Stimulated activated naive B cell treated with anti-CD40 and anti-IgM and Interleukin-4, amounts not matched to agents 10 μg/mL and 1 μg/mL and 100 μg/mL, for 72 hours (primary cell): ENCODE results near the gene CYTH1.

ENCODE experiments used
- ATAC-seq, 2 donors: fragments of 150-1000 bp; cut with Tn5 transposase; replicated peaks; 2 replicates each; pipeline ENCODE4 v1.10.0; 2021; ENCODE audit warnings: moderate library complexity in 1 of 2
- DNase-seq: peaks from one replicate; pipeline ENCODE4 v3.0.0; 2021
- H3K27ac Mint-ChIP-seq: one replicate; pipeline ENCODE4 v1.8.0; 2022; ENCODE audit warnings: mild to moderate bottlenecking, mixed read lengths
- H3K27me3 Mint-ChIP-seq, 2 donors: one replicate each; pipeline ENCODE4 v1.8.0; 2022; ENCODE audit warnings: mixed read lengths in 2 of 2
- H3K36me3 Mint-ChIP-seq, 2 donors: one replicate each; pipeline ENCODE4 v1.8.0; 2022; ENCODE audit warnings: mixed read lengths in 2 of 2, mild to moderate bottlenecking in 1 of 2
- H3K4me1 Mint-ChIP-seq, 2 donors: one replicate each; pipeline ENCODE4 v1.8.0; 2022; ENCODE audit warnings: mixed read lengths in 2 of 2, mild to moderate bottlenecking in 1 of 2
- H3K4me3 Mint-ChIP-seq, 2 donors: one replicate each; pipeline ENCODE4 v1.8.0; 2022; ENCODE audit warnings: mild to moderate bottlenecking in 2 of 2, mixed read lengths in 2 of 2, moderate library complexity in 1 of 2
- H3K9me3 Mint-ChIP-seq, 2 donors: one replicate each; pipeline ENCODE4 v1.8.0; 2022; ENCODE audit warnings: mixed read lengths in 2 of 2, mild to moderate bottlenecking in 1 of 2

CYTH1 gene

GRCh38 chr17:78652024-78652423 is 130.0 kb downstream of the CYTH1 start:
- Mint-ChIP-seq H3K27ac (no peak overlapping the region), H3K27me3 (no peaks in the 10 kb centered on the region), H3K4me3 (no peak overlapping the region), H3K36me3 (peaks cover 11 to 15% of the 10 kb centered on the region in 2 donors), H3K4me1 (peaks cover 2 to 4% of the 10 kb centered on the region in 2 donors), H3K9me3 (peaks cover 7 to 10% of the 10 kb centered on the region in 2 donors)
- ATAC-seq (no peak), DNase-seq (no peak)

- DNase-seq (no peak), ATAC-seq (no peak)
- peaks cover 11 to 16% of the 10 kb centered on the region in 2 donors for H3K36me3 Mint-ChIP-seq
- no peaks in the 10 kb centered on the region for H3K27me3 Mint-ChIP-seq
- H3K9me3 Mint-ChIP-seq: peaks cover 7 to 10% of the 10 kb centered on the region in 2 donors
- H3K27ac Mint-ChIP-seq: no peak overlapping the region
- peaks cover 2 to 9% of the 10 kb centered on the region in 2 donors for H3K4me1 Mint-ChIP-seq
- no peak overlapping the region for H3K4me3 Mint-ChIP-seq
These were observed 130.5 kb downstream of the CYTH1 start for GRCh38 chr17:78651554-78651953.

GRCh38 chr17:78650093-78650715 is 131.9 kb downstream of the CYTH1 start:
- no peak for ATAC-seq
- Mint-ChIP-seq H3K27me3 (peaks cover 4 to 6% of the 10 kb centered on the region in 2 donors), H3K4me1 (peaks cover 7 to 19% of the 10 kb centered on the region in 2 donors), H3K4me3 (no peak overlapping the region), H3K9me3 (peaks cover 10 to 11% of the 10 kb centered on the region in 2 donors), H3K36me3 (peaks cover 16 to 22% of the 10 kb centered on the region in 2 donors), H3K27ac (no peak overlapping the region)
- no peak for DNase-seq

- no peak for DNase-seq
- H3K36me3 Mint-ChIP-seq: peaks cover 19 to 22% of the 10 kb centered on the region in 2 donors
- H3K4me1 Mint-ChIP-seq: peaks cover 7 to 19% of the 10 kb centered on the region in 2 donors
- no peak overlapping the region for H3K4me3 Mint-ChIP-seq
- no peak for ATAC-seq
- no peak overlapping the region for H3K27ac Mint-ChIP-seq
- peaks cover 4 to 6% of the 10 kb centered on the region in 2 donors for H3K27me3 Mint-ChIP-seq
- peaks cover 10 to 11% of the 10 kb centered on the region in 2 donors for H3K9me3 Mint-ChIP-seq
These were observed 133.8 kb downstream of the CYTH1 start for GRCh38 chr17:78648293-78648692.

- DNase-seq: no peak
- no peak for ATAC-seq
- H3K4me1 Mint-ChIP-seq: peaks cover 7 to 19% of the 10 kb centered on the region in 2 donors
- peaks cover 19 to 22% of the 10 kb centered on the region in 2 donors for H3K36me3 Mint-ChIP-seq
- H3K4me3 Mint-ChIP-seq: no peak overlapping the region
- peaks cover 4 to 6% of the 10 kb centered on the region in 2 donors for H3K27me3 Mint-ChIP-seq
- peaks cover 10 to 11% of the 10 kb centered on the region in 2 donors for H3K9me3 Mint-ChIP-seq
- H3K27ac Mint-ChIP-seq: peak overlapping the region; percentile 37
These were observed 135.0 kb downstream of the CYTH1 start for GRCh38 chr17:78647032-78647431.

GRCh38 chr17:78645421-78646295 is 136.4 kb downstream of the CYTH1 start:
- Mint-ChIP-seq H3K4me1 (peaks cover 7 to 19% of the 10 kb centered on the region in 2 donors), H3K27ac (peak overlapping the region; percentile 93), H3K4me3 (peak overlapping the region; percentile 66 to 70), H3K9me3 (peaks cover 10 to 11% of the 10 kb centered on the region in 2 donors), H3K36me3 (peaks cover 19 to 22% of the 10 kb centered on the region in 2 donors), H3K27me3 (peaks cover 4 to 6% of the 10 kb centered on the region in 2 donors)
- DNase-seq (peak; percentile 55), ATAC-seq (peak; percentile 88 to 93)

GRCh38 chr17:78644931-78645351 is 137.1 kb downstream of the CYTH1 start:
- no peak overlapping the region for H3K27ac Mint-ChIP-seq
- peaks cover 7 to 19% of the 10 kb centered on the region in 2 donors for H3K4me1 Mint-ChIP-seq
- H3K9me3 Mint-ChIP-seq: peaks cover 10 to 11% of the 10 kb centered on the region in 2 donors
- H3K4me3 Mint-ChIP-seq: no peak overlapping the region
- DNase-seq: no peak
- H3K27me3 Mint-ChIP-seq: peaks cover 4 to 6% of the 10 kb centered on the region in 2 donors
- peaks cover 19 to 22% of the 10 kb centered on the region in 2 donors for H3K36me3 Mint-ChIP-seq
- ATAC-seq: no peak

GRCh38 chr17:78644224-78644623 is 137.8 kb downstream of the CYTH1 start:
- H3K27ac Mint-ChIP-seq: no peak overlapping the region
- H3K4me3 Mint-ChIP-seq: no peak overlapping the region
- peaks cover 8 to 22% of the 10 kb centered on the region in 2 donors for H3K4me1 Mint-ChIP-seq

GRCh38 chr17:78643326-78643725 is 138.7 kb downstream of the CYTH1 start:
- H3K36me3 Mint-ChIP-seq: peaks cover 15 to 18% of the 10 kb centered on the region in 2 donors
- H3K4me3 Mint-ChIP-seq: no peak overlapping the region
- H3K4me1 Mint-ChIP-seq: peaks cover 10 to 26% of the 10 kb centered on the region in 2 donors
- H3K27ac Mint-ChIP-seq: no peak overlapping the region
- no peak for ATAC-seq
- no peak for DNase-seq
- peaks cover 5 to 9% of the 10 kb centered on the region in 2 donors for H3K9me3 Mint-ChIP-seq
- H3K27me3 Mint-ChIP-seq: peaks cover 4 to 6% of the 10 kb centered on the region in 2 donors

More at GRCh38 chr17:78644224-78644623, 137.8 kb downstream of the CYTH1 start:
- H3K27me3 Mint-ChIP-seq: peaks cover 4 to 6% of the 10 kb centered on the region in 2 donors
- H3K36me3 Mint-ChIP-seq: peaks cover 19 to 22% of the 10 kb centered on the region in 2 donors
- H3K9me3 Mint-ChIP-seq: peaks cover 9 to 10% of the 10 kb centered on the region in 2 donors
- ATAC-seq (no peak), DNase-seq (no peak)

GRCh38 chr17:78642707-78643106 is 139.4 kb downstream of the CYTH1 start:
- H3K4me3 Mint-ChIP-seq: no peak overlapping the region
- peaks cover 10 to 26% of the 10 kb centered on the region in 2 donors for H3K4me1 Mint-ChIP-seq
- no peak overlapping the region for H3K27ac Mint-ChIP-seq
- H3K27me3 Mint-ChIP-seq: peaks cover 4 to 6% of the 10 kb centered on the region in 2 donors
- H3K9me3 Mint-ChIP-seq: peaks cover 0 to 4% of the 10 kb centered on the region in 2 donors
- peaks cover 10 to 12% of the 10 kb centered on the region in 2 donors for H3K36me3 Mint-ChIP-seq
- ATAC-seq (no peak), DNase-seq (no peak)

- no peak overlapping the region for H3K4me3 Mint-ChIP-seq
- H3K9me3 Mint-ChIP-seq: peaks cover 0 to 4% of the 10 kb centered on the region in 2 donors
- no peak for ATAC-seq
- peaks cover 8 to 19% of the 10 kb centered on the region in 2 donors for H3K4me1 Mint-ChIP-seq
- DNase-seq: no peak
- peaks cover 4 to 6% of the 10 kb centered on the region in 2 donors for H3K27me3 Mint-ChIP-seq
- H3K36me3 Mint-ChIP-seq: peaks cover 6 to 7% of the 10 kb centered on the region in 2 donors
- H3K27ac Mint-ChIP-seq: no peak overlapping the region
These were observed 140.4 kb downstream of the CYTH1 start for GRCh38 chr17:78641666-78642065.

- no peak for ATAC-seq
- no peak for DNase-seq
- H3K27me3 Mint-ChIP-seq: peaks cover 4 to 6% of the 10 kb centered on the region in 2 donors
- H3K4me3 Mint-ChIP-seq: no peak overlapping the region
- peaks cover 0 to 4% of the 10 kb centered on the region in 2 donors for H3K9me3 Mint-ChIP-seq
- peaks cover 6 to 7% of the 10 kb centered on the region in 2 donors for H3K36me3 Mint-ChIP-seq
- peaks cover 8 to 14% of the 10 kb centered on the region in 2 donors for H3K4me1 Mint-ChIP-seq
- no peak overlapping the region for H3K27ac Mint-ChIP-seq
These were observed 140.8 kb downstream of the CYTH1 start for GRCh38 chr17:78641243-78641642.

GRCh38 chr17:78640700-78641099 is 141.4 kb downstream of the CYTH1 start:
- Mint-ChIP-seq H3K4me1 (peaks cover 3 to 9% of the 10 kb centered on the region in 2 donors), H3K4me3 (no peak overlapping the region), H3K27ac (no peak overlapping the region), H3K27me3 (peaks cover 1 to 3% of the 10 kb centered on the region in 2 donors), H3K9me3 (no peaks in the 10 kb centered on the region), H3K36me3 (peaks cover 1 to 3% of the 10 kb centered on the region in 2 donors)
- DNase-seq (no peak), ATAC-seq (no peak)
